Body of pancreas (tissue), 4 donors: ENCODE data around the gene BSPRY.

Experiments used
- CTCF ChIP-seq, 7 experiments: fragments of 450-650 bp in 4 of 7; fragments of 200-600 bp in 3 of 7; sonication (generic) in 3 of 7; IDR thresholded peaks; one replicate each; pipeline ENCODE4 v1.5.1; 2016 to 2019; ENCODE audit warnings: antibody characterized with exemption in 7 of 7
- POLR2A ChIP-seq, 3 donors: fragments of 450-650 bp; IDR thresholded peaks; one replicate each; pipeline ENCODE4 v1.6.1; 2016; ENCODE audit warnings: antibody characterized with exemption in 3 of 3, mild to moderate bottlenecking in 2 of 3

GRCh38 chr9:113399646-113400200 lies 50.4 kb downstream of the BSPRY start:
- no peak for TF ChIP-seq CTCF (IDR thresholded peaks at IDR 0.05)
- TF ChIP-seq POLR2A (IDR thresholded peaks at IDR 0.05) = no peak
